NB4 (cell line): ENCODE data around the gene GMDS.

Experiments
- MYC ChIP-seq: IDR thresholded peaks from 2 replicates; pipeline ENCODE4 v1.6.1; 2011; ENCODE audit warnings: low read depth, low read length
- POLR2A ChIP-seq: IDR thresholded peaks from 2 replicates; pipeline ENCODE4 v1.6.1; 2011; ENCODE audit warnings: mild to moderate bottlenecking; ENCODE audit not compliant: insufficient read length; ENCODE audit errors: extremely low read depth
- TF ChIP-seq, protein P1 (sequence below): IDR thresholded peaks from 2 replicates; pipeline ENCODE4 v1.6.1; 2011; ENCODE audit warnings: low read depth, low read length
- TF ChIP-seq, protein P2 (sequence below): IDR thresholded peaks from one replicate; pipeline ENCODE4 v1.5.1; 2012; ENCODE audit warnings: low read depth, low read length

DNA sequence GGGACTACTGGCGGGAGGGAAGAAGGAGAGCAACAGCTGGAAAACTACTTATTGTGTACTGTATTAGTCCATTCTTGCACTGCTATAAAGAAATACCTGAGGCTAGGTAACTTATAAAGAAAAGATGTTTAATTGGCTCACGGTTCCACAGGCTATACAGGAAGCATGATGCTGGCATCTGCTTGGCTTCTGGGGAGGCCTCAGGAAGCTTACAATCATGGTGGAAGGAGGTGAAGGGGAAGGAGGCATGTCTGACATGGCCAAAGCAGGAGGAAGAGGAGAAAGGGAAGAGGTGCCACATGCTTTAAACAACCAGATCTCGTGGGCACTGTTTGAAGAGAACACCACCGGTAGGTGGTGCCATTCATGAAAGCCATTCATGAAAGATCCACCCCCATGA is 67.3 kb downstream of the GMDS start:
- TF ChIP-seq POLR2A (no peak), MYC (no peak)
- TF ChIP-seq, protein P1, sequence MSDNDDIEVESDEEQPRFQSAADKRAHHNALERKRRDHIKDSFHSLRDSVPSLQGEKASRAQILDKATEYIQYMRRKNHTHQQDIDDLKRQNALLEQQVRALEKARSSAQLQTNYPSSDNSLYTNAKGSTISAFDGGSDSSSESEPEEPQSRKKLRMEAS = no peak
- TF ChIP-seq, protein P2, sequence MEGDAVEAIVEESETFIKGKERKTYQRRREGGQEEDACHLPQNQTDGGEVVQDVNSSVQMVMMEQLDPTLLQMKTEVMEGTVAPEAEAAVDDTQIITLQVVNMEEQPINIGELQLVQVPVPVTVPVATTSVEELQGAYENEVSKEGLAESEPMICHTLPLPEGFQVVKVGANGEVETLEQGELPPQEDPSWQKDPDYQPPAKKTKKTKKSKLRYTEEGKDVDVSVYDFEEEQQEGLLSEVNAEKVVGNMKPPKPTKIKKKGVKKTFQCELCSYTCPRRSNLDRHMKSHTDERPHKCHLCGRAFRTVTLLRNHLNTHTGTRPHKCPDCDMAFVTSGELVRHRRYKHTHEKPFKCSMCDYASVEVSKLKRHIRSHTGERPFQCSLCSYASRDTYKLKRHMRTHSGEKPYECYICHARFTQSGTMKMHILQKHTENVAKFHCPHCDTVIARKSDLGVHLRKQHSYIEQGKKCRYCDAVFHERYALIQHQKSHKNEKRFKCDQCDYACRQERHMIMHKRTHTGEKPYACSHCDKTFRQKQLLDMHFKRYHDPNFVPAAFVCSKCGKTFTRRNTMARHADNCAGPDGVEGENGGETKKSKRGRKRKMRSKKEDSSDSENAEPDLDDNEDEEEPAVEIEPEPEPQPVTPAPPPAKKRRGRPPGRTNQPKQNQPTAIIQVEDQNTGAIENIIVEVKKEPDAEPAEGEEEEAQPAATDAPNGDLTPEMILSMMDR = no peak
